ENCODE results near the gene RTN4IP1.

The RTN4IP1 gene

GRCh38 chr6:106629103-106629858, at the start of gene RTN4IP1, which contains the start of gene QRSL1:
Gene RTN4IP1, minus strand, starts transcription at chr6:106629498. Its CDS starts 477 bp downstream, at chr6:106629021.
Gene QRSL1, plus strand, starts transcription at chr6:106629578. Its CDS starts 104 bp downstream, at chr6:106629682.
- TF ChIP-seq ZFX (IDR thresholded peaks at IDR 0.05; ENCODE audit: borderline replicate concordance) (no peak), CTCF (IDR thresholded peaks at IDR 0.05) (no peak)

GRCh38 chr6:106677282-106677681, 48.0 kb upstream of the RTN4IP1 start:
- TF ChIP-seq ZFX (IDR thresholded peaks at IDR 0.05; ENCODE audit: borderline replicate concordance): no peak
- no peak for TF ChIP-seq CTCF (IDR thresholded peaks at IDR 0.05)
- H3K27ac ChIP-seq: no peak overlapping the region

More at GRCh38 chr6:106629103-106629858, at the start of gene RTN4IP1, which contains the start of gene QRSL1:
- H3K27ac ChIP-seq: peak within 1 kb of the TSS; percentile 74

GRCh38 chr6:106674541-106675229, 45.4 kb upstream of the RTN4IP1 start:
- H3K27ac ChIP-seq: no peak overlapping the region
- TF ChIP-seq ZFX (IDR thresholded peaks at IDR 0.05; ENCODE audit: borderline replicate concordance): no peak
- TF ChIP-seq CTCF (IDR thresholded peaks at IDR 0.05): no peak

GRCh38 chr6:106671651-106672050, 42.4 kb upstream of the RTN4IP1 start:
- no peak for TF ChIP-seq ZFX (IDR thresholded peaks at IDR 0.05; ENCODE audit: borderline replicate concordance)
- no peak for TF ChIP-seq CTCF (IDR thresholded peaks at IDR 0.05)

GRCh38 chr6:106670236-106670635, 40.9 kb upstream of the RTN4IP1 start:
- TF ChIP-seq CTCF (IDR thresholded peaks at IDR 0.05) (no peak), ZFX (IDR thresholded peaks at IDR 0.05; ENCODE audit: borderline replicate concordance) (no peak)
- no peak overlapping the region for H3K27ac ChIP-seq

More at GRCh38 chr6:106671651-106672050, 42.4 kb upstream of the RTN4IP1 start:
- no peak overlapping the region for H3K27ac ChIP-seq

GRCh38 chr6:106667022-106667402, 37.7 kb upstream of the RTN4IP1 start:
- H3K27ac ChIP-seq: no peak overlapping the region
- TF ChIP-seq CTCF (IDR thresholded peaks at IDR 0.05) (no peak), ZFX (IDR thresholded peaks at IDR 0.05; ENCODE audit: borderline replicate concordance) (no peak)

All from 22Rv1 (cell line).